Measurements from ENCODE around the gene BID. TPM values are rescaled to one million over a fixed set of nuclear protein-coding genes. Genes with fewer than 3 reads are reported as not detected.

Gene BID
- total and polyA plus RNA-seq, 2 experiments from 2014 or later = 64.6 to 70.7 TPM

- peak; percentile 55 for DNase-seq
- 78 to 79% methylated on average over 13 of the region's 13 CpGs for WGBS, 2 experiments (ENCODE audit: low coverage in 1 of 2, low lambda C conversion rate in 2 of 2, missing lambda C conversion rate in 2 of 2)
- Histone ChIP-seq H3F3A (ENCODE audit: insufficient read depth) (no peaks in the 10 kb centered on the region), H3K4me3 (no peak overlapping the region), H4K20me1 (ENCODE audit: insufficient read depth) (no peaks in the 10 kb centered on the region), H3K36me3 (ENCODE audit: low read depth) (no peaks in the 10 kb centered on the region), H3K4me1 (ENCODE audit: insufficient read depth) (0 out of 2 replicates have a peak, but pooled peaks cover 3% of the 10 kb centered on the region), H3K9ac (no peak overlapping the region), H2AFZ (no peak overlapping the region), H3K9me3 (ENCODE audit: low read depth) (no peaks in the 10 kb centered on the region), H3K27ac (no peak overlapping the region), H3K27me3 (replicated peaks; ENCODE audit: insufficient read depth) (no peaks in the 10 kb centered on the region), H3K79me2 (ENCODE audit: insufficient read depth) (peaks cover 9% of the 10 kb centered on the region), H3K4me2 (ENCODE audit: unreplicated experiment) (no peak overlapping the region), H3K9me2 (ENCODE audit: insufficient read depth) (no peaks in the 10 kb centered on the region)
- TF ChIP-seq EZH2phosphoT487 (IDR thresholded peaks at IDR 0.05; ENCODE audit: insufficient read depth, low read depth) = no peak
- no peak for TF ChIP-seq EZH2 (IDR thresholded peaks at IDR 0.05; ENCODE audit: insufficient read depth, poor library complexity, severe bottlenecking)
- in situ Hi-C loops (cut with MboI) = no loop called here
These were observed 20.8 kb downstream of the BID start for GRCh38 chr22:17753401-17753989.

GRCh38 chr22:17751596-17751995, 22.7 kb downstream of the BID start:
- no peak for DNase-seq
- Histone ChIP-seq H3K36me3 (ENCODE audit: low read depth) (no peaks in the 10 kb centered on the region), H3K4me2 (ENCODE audit: unreplicated experiment) (no peak overlapping the region), H2AFZ (no peak overlapping the region), H3K27ac (no peak overlapping the region), H3F3A (ENCODE audit: insufficient read depth) (no peaks in the 10 kb centered on the region), H4K20me1 (ENCODE audit: insufficient read depth) (no peaks in the 10 kb centered on the region), H3K9ac (no peak overlapping the region), H3K27me3 (replicated peaks; ENCODE audit: insufficient read depth) (no peaks in the 10 kb centered on the region), H3K79me2 (ENCODE audit: insufficient read depth) (no peaks in the 10 kb centered on the region; the same call in 1 of the 2 replicates), H3K4me1 (ENCODE audit: insufficient read depth) (0 out of 2 replicates have a peak, but pooled peaks cover 3% of the 10 kb centered on the region), H3K9me3 (ENCODE audit: low read depth) (no peaks in the 10 kb centered on the region), H3K9me2 (ENCODE audit: insufficient read depth) (no peaks in the 10 kb centered on the region), H3K4me3 (no peak overlapping the region)
- no peak for TF ChIP-seq EZH2phosphoT487 (IDR thresholded peaks at IDR 0.05; ENCODE audit: insufficient read depth, low read depth)
- in situ Hi-C loops (cut with MboI) = no loop called here
- 89 to 92% methylated on average over 6 of the region's 6 CpGs for WGBS, 2 experiments (ENCODE audit: low coverage in 1 of 2, low lambda C conversion rate in 2 of 2, missing lambda C conversion rate in 2 of 2)

GRCh38 chr22:17749605-17750395, 24.5 kb downstream of the BID start:
- H3K9me2 ChIP-seq (ENCODE audit: insufficient read depth) = no peaks in the 10 kb centered on the region
- in situ Hi-C loops (cut with MboI) = no loop called here

GRCh38 chr22:17748555-17749353, 25.5 kb downstream of the BID start:
- Histone ChIP-seq H3K4me3 (no peak overlapping the region), H3F3A (ENCODE audit: insufficient read depth) (no peaks in the 10 kb centered on the region), H3K79me2 (ENCODE audit: insufficient read depth) (no peaks in the 10 kb centered on the region; the same call in 1 of the 2 replicates), H4K20me1 (ENCODE audit: insufficient read depth) (no peaks in the 10 kb centered on the region), H3K27ac (no peak overlapping the region), H3K4me2 (ENCODE audit: unreplicated experiment) (no peak overlapping the region), H3K9me2 (ENCODE audit: insufficient read depth) (no peaks in the 10 kb centered on the region), H3K36me3 (ENCODE audit: low read depth) (no peaks in the 10 kb centered on the region), H3K9me3 (ENCODE audit: low read depth) (no peaks in the 10 kb centered on the region), H3K9ac (no peak overlapping the region), H3K27me3 (replicated peaks; ENCODE audit: insufficient read depth) (no peaks in the 10 kb centered on the region), H2AFZ (no peak overlapping the region), H3K4me1 (ENCODE audit: insufficient read depth) (0 out of 2 replicates have a peak, but pooled peaks cover 3% of the 10 kb centered on the region)
- no peak for DNase-seq
- in situ Hi-C loops (cut with MboI) = no loop called here
- WGBS, 2 experiments (ENCODE audit: low coverage in 1 of 2, low lambda C conversion rate in 2 of 2, missing lambda C conversion rate in 2 of 2) = 72 to 81% methylated on average over 25 to 40 of the region's 40 CpGs
- TF ChIP-seq EZH2 (IDR thresholded peaks at IDR 0.05; ENCODE audit: insufficient read depth, poor library complexity, severe bottlenecking) (no peak), EZH2phosphoT487 (IDR thresholded peaks at IDR 0.05; ENCODE audit: insufficient read depth, low read depth) (no peak)

More at GRCh38 chr22:17749605-17750395, 24.5 kb downstream of the BID start:
- Histone ChIP-seq H3K79me2 (ENCODE audit: insufficient read depth) (no peaks in the 10 kb centered on the region; the same call in 1 of the 2 replicates), H3K36me3 (ENCODE audit: low read depth) (no peaks in the 10 kb centered on the region), H3K9ac (no peak overlapping the region), H2AFZ (no peak overlapping the region), H3F3A (ENCODE audit: insufficient read depth) (no peaks in the 10 kb centered on the region), H3K27me3 (replicated peaks; ENCODE audit: insufficient read depth) (no peaks in the 10 kb centered on the region), H3K4me3 (no peak overlapping the region), H3K27ac (no peak overlapping the region), H4K20me1 (ENCODE audit: insufficient read depth) (no peaks in the 10 kb centered on the region), H3K4me1 (ENCODE audit: insufficient read depth) (0 out of 2 replicates have a peak, but pooled peaks cover 3% of the 10 kb centered on the region), H3K9me3 (ENCODE audit: low read depth) (no peaks in the 10 kb centered on the region), H3K4me2 (ENCODE audit: unreplicated experiment) (no peak overlapping the region)
- TF ChIP-seq EZH2phosphoT487 (IDR thresholded peaks at IDR 0.05; ENCODE audit: insufficient read depth, low read depth) (no peak), EZH2 (IDR thresholded peaks at IDR 0.05; ENCODE audit: insufficient read depth, poor library complexity, severe bottlenecking) (no peak)
- WGBS, 2 experiments (ENCODE audit: low coverage in 1 of 2, low lambda C conversion rate in 2 of 2, missing lambda C conversion rate in 2 of 2) = 94% methylated on average over 28 to 30 of the region's 35 CpGs
- DNase-seq = no peak
